MM.1S (cell line): Measurements from ENCODE around the gene FYTTD1.

Source experiments
- DNase-seq: peaks from one replicate; pipeline ENCODE4 v3.0.0-alpha.2; 2015
- H2AFZ ChIP-seq: fragments of 300-600 bp; sonication (generic); 2 replicates; pipeline ENCODE4 v1.6.0; 2016; ENCODE audit warnings: antibody characterized with exemption, low read length
- H3F3A ChIP-seq: fragments of 300-600 bp; sonication (generic); 2 replicates; pipeline ENCODE4 v1.6.1; 2016; ENCODE audit warnings: mild to moderate bottlenecking, antibody characterized with exemption, low read length, moderate library complexity, mixed read lengths; ENCODE audit not compliant: insufficient read depth
- H3K27ac ChIP-seq: fragments of 300-600 bp; sonication (generic); 2 replicates; pipeline ENCODE4 v1.5.1; 2016; ENCODE audit warnings: mild to moderate bottlenecking, low read length
- H3K27me3 ChIP-seq: fragments of 300-600 bp; sonication (generic); replicated peaks from 2 replicates; pipeline ENCODE4 v1.6.0; 2016; ENCODE audit warnings: low read length; ENCODE audit not compliant: insufficient read depth
- H3K36me3 ChIP-seq: fragments of 300-600 bp; sonication (generic); replicated peaks from 2 replicates; pipeline ENCODE4 v1.6.1; 2016; ENCODE audit warnings: mild to moderate bottlenecking, low read length, mixed read lengths; ENCODE audit not compliant: insufficient read depth
- H3K4me1 ChIP-seq: fragments of 300-600 bp; sonication (generic); 2 replicates; pipeline ENCODE4 v1.6.1; 2016; ENCODE audit warnings: low read length, mixed read lengths
- H3K4me2 ChIP-seq: fragments of 300-600 bp; sonication (generic); 2 replicates; pipeline ENCODE4 v1.6.0; 2016; ENCODE audit warnings: low read depth, low read length
- H3K4me3 ChIP-seq: fragments of 300-600 bp; sonication (generic); 2 replicates; pipeline ENCODE4 v1.5.1; 2016; ENCODE audit warnings: low read length, mixed read lengths
- H3K79me2 ChIP-seq: fragments of 300-600 bp; sonication (generic); 2 replicates; pipeline ENCODE4 v1.6.1; 2016; ENCODE audit warnings: mixed run types, low read length, mixed read lengths
- H3K9ac ChIP-seq: fragments of 300-600 bp; sonication (generic); 2 replicates; pipeline ENCODE4 v1.6.1; 2016; ENCODE audit warnings: low read length, mixed read lengths
- H3K9me2 ChIP-seq: fragments of 300-600 bp; sonication (generic); replicated peaks from 2 replicates; pipeline ENCODE4 v1.6.1; 2016; ENCODE audit warnings: mild to moderate bottlenecking, low read length, mixed read lengths; ENCODE audit not compliant: insufficient read depth
- H3K9me3 ChIP-seq: fragments of 300-600 bp; sonication (generic); replicated peaks from 2 replicates; pipeline ENCODE4 v1.6.1; 2016; ENCODE audit warnings: mild to moderate bottlenecking, low read length, mixed read lengths; ENCODE audit not compliant: insufficient read depth
- H4K20me1 ChIP-seq: fragments of 300-600 bp; sonication (generic); 2 replicates; pipeline ENCODE4 v1.6.1; 2016; ENCODE audit warnings: mild to moderate bottlenecking, low read length, moderate library complexity, mixed read lengths; ENCODE audit not compliant: insufficient read depth
- EZH2 ChIP-seq: fragments of 300-600 bp; sonication (generic); optimal IDR thresholded peaks from 2 replicates; pipeline ENCODE3; 2017; ENCODE audit warnings: low read depth, mild to moderate bottlenecking, antibody characterized with exemption, low read length, mixed read lengths
- EZH2phosphoT487 ChIP-seq: fragments of 300-600 bp; sonication (generic); IDR thresholded peaks from 2 replicates; pipeline ENCODE4 v1.6.1; 2018; ENCODE audit warnings: antibody characterized with exemption, low read length
- TF ChIP-seq, protein P1 (sequence below): fragments of 300-600 bp; sonication (generic); IDR thresholded peaks from 2 replicates; pipeline ENCODE4 v1.5.1; 2016; ENCODE audit warnings: antibody characterized with exemption, low read length, mixed read lengths

FYTTD1 gene

DNA sequence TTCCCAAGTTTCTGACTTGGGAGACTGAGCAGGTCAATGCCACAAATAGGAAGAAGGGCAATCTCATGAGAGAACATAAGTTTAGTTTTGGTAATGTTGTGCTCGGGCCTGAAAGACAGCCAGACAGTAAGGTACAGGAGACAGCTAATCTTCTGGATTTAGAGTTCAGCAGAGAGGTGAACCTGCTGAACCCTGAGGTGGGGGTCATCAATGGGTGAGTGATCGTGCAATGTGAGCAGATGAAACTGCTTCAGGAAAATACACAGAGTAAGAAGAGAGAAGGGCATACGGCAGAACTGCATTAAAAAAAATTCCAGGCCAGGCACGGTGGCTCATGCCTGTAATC lies 36.2 kb upstream of the FYTTD1 start:
- H3K9me3 ChIP-seq, result no peaks in the 10 kb centered on the region
- H2AFZ ChIP-seq, result no peak overlapping the region
- 0 out of 2 replicates have a peak, but pooled peaks cover 8% of the 10 kb centered on the region for H3K36me3 ChIP-seq
- peak overlapping the region; percentile 72 for H3K9ac ChIP-seq
- H3K4me2 ChIP-seq, result peak overlapping the region; percentile 96
- H4K20me1 ChIP-seq, result no peaks in the 10 kb centered on the region
- H3F3A ChIP-seq, result peaks cover 43% of the 10 kb centered on the region
- no peaks in the 10 kb centered on the region for H3K27me3 ChIP-seq
- no peak for DNase-seq
- H3K79me2 ChIP-seq, result peaks cover 74% of the 10 kb centered on the region
- TF ChIP-seq EZH2phosphoT487 (no peak), EZH2 (no peak)
- TF ChIP-seq, protein P1, sequence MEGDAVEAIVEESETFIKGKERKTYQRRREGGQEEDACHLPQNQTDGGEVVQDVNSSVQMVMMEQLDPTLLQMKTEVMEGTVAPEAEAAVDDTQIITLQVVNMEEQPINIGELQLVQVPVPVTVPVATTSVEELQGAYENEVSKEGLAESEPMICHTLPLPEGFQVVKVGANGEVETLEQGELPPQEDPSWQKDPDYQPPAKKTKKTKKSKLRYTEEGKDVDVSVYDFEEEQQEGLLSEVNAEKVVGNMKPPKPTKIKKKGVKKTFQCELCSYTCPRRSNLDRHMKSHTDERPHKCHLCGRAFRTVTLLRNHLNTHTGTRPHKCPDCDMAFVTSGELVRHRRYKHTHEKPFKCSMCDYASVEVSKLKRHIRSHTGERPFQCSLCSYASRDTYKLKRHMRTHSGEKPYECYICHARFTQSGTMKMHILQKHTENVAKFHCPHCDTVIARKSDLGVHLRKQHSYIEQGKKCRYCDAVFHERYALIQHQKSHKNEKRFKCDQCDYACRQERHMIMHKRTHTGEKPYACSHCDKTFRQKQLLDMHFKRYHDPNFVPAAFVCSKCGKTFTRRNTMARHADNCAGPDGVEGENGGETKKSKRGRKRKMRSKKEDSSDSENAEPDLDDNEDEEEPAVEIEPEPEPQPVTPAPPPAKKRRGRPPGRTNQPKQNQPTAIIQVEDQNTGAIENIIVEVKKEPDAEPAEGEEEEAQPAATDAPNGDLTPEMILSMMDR, result no peak
- H3K4me3 ChIP-seq, result peak overlapping the region; percentile 35
- H3K9me2 ChIP-seq, result no peaks in the 10 kb centered on the region
- peaks cover 33% of the 10 kb centered on the region for H3K4me1 ChIP-seq
- H3K27ac ChIP-seq, result peak overlapping the region; percentile 94

DNA sequence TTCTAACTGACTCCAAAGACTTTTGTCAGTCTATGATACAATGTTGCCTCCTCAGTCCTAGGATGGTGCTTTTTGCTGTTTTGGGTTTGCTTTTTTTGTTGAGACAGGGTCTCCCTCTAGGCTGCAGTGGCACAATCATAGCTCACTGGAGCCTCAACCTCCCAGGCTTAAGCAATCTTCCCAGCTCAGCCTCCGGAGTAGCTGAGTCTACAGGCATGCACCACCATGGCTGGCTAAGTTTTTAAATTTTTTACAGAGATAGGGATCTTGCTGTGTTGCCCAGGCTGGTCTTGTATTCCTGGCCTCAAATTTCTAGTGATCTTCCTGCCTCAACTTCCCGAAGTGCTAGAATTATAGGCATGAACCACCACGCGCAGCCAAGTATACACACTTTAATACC lies 35.4 kb upstream of the FYTTD1 start:
- Histone ChIP-seq H3K27me3 (no peaks in the 10 kb centered on the region), H3F3A (peaks cover 43% of the 10 kb centered on the region), H3K9ac (no peak overlapping the region), H3K9me2 (no peaks in the 10 kb centered on the region), H3K36me3 (0 out of 2 replicates have a peak, but pooled peaks cover 8% of the 10 kb centered on the region), H3K9me3 (no peaks in the 10 kb centered on the region), H3K4me2 (peak overlapping the region; percentile 96; the same call in 1 of the 2 replicates), H3K4me3 (no peak overlapping the region), H4K20me1 (no peaks in the 10 kb centered on the region), H2AFZ (no peak overlapping the region), H3K4me1 (peaks cover 33% of the 10 kb centered on the region), H3K79me2 (peaks cover 73% of the 10 kb centered on the region), H3K27ac (peak overlapping the region; percentile 94; the same call in 1 of the 2 replicates)
- DNase-seq, result no peak
- TF ChIP-seq EZH2, result no peak
- no peak for TF ChIP-seq EZH2phosphoT487
- TF ChIP-seq, protein P1, result no peak

DNA sequence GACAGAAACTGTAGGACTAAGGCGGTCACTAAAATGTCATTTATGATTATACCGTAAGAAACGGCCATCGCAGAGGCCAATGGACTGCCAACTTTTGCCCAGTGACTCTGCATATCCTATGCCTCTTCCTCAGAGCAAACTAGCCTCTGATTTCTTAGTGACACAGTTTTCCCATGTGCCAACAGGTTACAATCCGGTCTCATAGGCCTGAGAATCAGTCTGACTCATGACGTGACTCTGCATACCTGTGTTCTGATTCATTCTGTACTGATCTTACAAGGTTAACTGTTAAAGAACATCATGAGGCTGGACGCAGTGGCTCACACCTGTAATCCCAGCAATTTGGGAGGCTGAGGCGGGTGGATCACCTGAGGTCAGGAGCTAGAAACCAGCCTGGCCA lies 30.8 kb upstream of the FYTTD1 start:
- peaks cover 15% of the 10 kb centered on the region for H3K4me1 ChIP-seq
- no peak for DNase-seq
- H3K36me3 ChIP-seq, result 0 out of 2 replicates have a peak, but pooled peaks cover 8% of the 10 kb centered on the region
- no peaks in the 10 kb centered on the region for H4K20me1 ChIP-seq
- no peak overlapping the region for H3K27ac ChIP-seq
- H3K4me3 ChIP-seq, result no peak overlapping the region
- H3K4me2 ChIP-seq, result no peak overlapping the region
- H2AFZ ChIP-seq, result no peak overlapping the region
- peaks cover 16% of the 10 kb centered on the region for H3F3A ChIP-seq
- no peaks in the 10 kb centered on the region for H3K27me3 ChIP-seq
- H3K9me3 ChIP-seq, result no peaks in the 10 kb centered on the region
- TF ChIP-seq, protein P1, result no peak
- TF ChIP-seq EZH2, result no peak
- no peak for TF ChIP-seq EZH2phosphoT487
- no peaks in the 10 kb centered on the region for H3K9me2 ChIP-seq
- H3K79me2 ChIP-seq, result peaks cover 89% of the 10 kb centered on the region
- no peak overlapping the region for H3K9ac ChIP-seq
